LNCAP (cell line): Measurements from ENCODE around the gene HM13.
A peak's percentile ranks its signal among the peaks of the same experiment; 100 is the strongest.

ENCODE experiments used
- CTCF ChIP-seq: fragments of 450-650 bp; IDR thresholded peaks from 2 replicates; pipeline ENCODE4 v1.5.1; 2017; ENCODE audit warnings: mild to moderate bottlenecking

HM13 gene

GRCh38 chr20:31549513-31549880 lies 35.3 kb downstream of the HM13 start:
- no peak for TF ChIP-seq CTCF

GRCh38 chr20:31550099-31550498 lies 35.9 kb downstream of the HM13 start:
- TF ChIP-seq CTCF, result no peak

- no peak for TF ChIP-seq CTCF
Measured at GRCh38 chr20:31551163-31552081, 37.2 kb downstream of the HM13 start.

- no peak for TF ChIP-seq CTCF
Measured at GRCh38 chr20:31555203-31555775, 41.0 kb downstream of the HM13 start.

GRCh38 chr20:31559704-31560093 lies 45.5 kb downstream of the HM13 start:
- no peak for TF ChIP-seq CTCF

GRCh38 chr20:31560094-31560745 lies 46.0 kb downstream of the HM13 start:
- TF ChIP-seq CTCF, result peak; percentile 97

DNA sequence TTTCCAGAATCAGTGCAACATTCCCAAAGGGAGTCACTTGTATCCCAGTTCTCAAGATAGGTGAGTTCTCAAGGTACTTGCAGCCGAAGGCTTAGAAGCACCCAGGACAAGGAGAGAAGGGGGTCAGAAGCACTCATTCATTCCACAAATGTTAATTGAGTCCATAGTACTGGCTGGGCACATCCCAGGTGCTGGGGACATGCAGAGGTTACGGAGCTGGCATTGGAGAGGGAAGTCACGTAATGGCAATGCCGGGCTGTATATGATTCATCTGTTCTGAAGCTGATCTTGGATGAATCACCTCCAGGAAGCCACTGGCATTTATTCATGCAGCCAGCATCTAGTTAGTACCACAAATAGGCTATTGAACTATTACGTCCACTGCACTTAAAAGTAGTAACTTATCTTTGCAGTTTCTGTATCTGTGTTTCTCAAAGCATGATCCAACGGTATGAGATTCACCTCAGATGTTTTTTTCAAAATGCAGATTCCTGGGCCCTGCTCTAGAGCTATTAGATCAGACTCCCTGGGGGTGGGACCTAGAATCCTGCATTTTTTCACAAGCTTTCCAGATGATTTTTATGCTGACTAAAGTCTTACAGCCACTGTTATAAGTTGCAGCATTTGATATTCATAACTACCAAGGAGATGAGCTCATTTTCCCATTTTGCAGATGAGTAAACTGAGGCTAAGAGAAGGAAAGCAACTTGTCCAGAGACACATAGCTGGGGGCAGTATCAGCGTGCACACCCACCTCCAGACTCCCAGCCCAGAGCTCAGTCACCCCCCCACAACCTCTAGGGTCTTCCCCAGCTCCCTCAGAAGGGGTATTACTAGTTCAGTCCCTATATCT lies 46.7 kb downstream of the HM13 start:
- TF ChIP-seq CTCF, result no peak
